Glomerular visceral epithelial cell (primary cell): ENCODE results near the gene EXOC3L4.

ENCODE experiments used
- DNase-seq: peaks from one replicate; pipeline ENCODE4 v3.0.0-alpha.2; 2016; ENCODE audit errors: extremely low spot score

EXOC3L4 gene

DNA sequence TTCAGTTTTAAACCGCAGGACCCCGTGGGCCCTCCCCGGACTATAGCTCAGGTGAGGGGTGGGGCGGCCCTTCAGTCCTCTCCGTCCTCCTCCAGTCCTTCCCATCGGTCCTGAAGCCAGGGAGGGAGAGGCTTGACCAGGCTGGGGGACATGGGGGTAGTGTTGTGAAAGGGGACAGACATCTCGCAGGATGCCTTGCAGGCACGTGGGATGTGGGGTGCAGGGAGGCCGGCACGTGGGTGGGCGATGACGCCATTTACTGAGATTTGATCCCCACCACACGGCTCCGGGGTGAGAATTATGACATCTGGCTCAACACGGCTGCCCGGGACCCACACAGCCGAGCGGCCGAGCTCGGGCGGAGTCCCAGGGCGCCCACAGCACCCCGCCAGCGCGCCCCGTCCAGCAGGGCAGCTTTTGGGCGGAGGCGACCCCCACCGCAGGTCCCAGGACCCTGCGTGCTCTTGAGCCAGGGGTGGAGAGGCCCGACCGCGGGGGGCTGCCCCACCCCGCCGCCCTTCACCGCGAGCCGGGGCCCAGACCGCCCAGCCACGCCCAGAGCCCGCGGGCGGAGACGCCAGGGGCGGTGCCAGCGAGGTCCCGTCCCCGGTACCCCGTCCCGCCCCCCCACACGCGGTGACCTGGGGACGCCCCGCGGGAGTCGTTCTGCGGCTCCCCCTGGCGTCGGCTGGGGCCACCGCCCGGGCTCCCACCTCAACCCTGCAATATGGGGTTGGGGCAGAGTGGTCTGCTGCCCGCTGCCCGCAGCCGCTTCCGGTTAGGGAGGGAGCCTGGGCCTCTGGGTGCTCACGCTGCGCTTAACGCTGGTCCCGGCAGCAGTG is 3.3 kb upstream of the EXOC3L4 start:
- DNase-seq = no peak

DNA sequence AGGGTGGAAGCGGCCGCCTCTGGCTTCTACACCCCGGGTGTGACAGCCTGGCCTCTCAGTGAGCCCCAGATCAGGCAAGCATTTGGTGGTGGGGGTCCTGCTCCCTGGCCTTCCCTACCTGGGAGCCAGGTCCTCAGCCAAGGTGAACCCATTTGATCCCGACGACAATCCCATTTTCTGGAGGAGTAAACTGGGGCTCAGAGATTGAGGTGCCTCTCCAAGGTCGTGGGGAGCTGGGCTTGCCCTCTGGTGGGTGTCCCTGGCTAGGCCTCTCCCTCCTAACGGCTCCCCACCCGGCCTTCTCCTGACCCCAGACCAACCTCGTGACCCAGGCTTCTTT is 2.7 kb upstream of the EXOC3L4 start:
- DNase-seq = no peak

GRCh38 chr14:103093856-103094405 is 594 bp upstream of the EXOC3L4 start:
- no peak for DNase-seq

DNA sequence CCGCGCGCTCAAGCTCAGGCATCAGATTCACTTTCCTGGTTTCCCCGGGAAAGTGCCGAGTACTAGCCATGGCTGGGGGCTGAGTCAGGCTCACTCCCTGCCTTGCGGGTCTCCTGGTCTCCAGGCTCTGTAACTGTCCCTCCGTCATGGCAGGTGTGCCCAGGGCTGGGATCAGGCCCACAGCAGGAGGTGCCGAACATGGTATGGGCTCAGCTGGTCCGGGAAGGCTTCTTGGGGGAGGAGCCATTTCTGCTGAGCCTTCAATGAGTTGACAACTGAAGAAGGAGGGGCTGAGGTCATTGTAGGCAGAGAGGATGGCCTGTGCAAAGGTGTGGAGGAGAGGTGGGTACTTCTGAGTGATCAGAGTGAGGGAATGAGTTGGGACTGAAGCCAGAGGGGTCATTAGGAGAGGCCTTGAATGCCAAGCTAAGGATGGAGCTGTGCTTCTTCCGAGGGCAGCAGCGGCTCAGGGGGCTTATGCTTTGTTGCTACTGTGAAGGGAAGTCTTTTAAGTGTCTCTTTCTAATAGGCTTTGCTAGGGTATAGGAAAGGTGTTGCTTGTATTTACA is 769 bp downstream of the EXOC3L4 start:
- no peak for DNase-seq

- no peak for DNase-seq
These were observed 1.9 kb downstream of the EXOC3L4 start for GRCh38 chr14:103096387-103096786.

DNA sequence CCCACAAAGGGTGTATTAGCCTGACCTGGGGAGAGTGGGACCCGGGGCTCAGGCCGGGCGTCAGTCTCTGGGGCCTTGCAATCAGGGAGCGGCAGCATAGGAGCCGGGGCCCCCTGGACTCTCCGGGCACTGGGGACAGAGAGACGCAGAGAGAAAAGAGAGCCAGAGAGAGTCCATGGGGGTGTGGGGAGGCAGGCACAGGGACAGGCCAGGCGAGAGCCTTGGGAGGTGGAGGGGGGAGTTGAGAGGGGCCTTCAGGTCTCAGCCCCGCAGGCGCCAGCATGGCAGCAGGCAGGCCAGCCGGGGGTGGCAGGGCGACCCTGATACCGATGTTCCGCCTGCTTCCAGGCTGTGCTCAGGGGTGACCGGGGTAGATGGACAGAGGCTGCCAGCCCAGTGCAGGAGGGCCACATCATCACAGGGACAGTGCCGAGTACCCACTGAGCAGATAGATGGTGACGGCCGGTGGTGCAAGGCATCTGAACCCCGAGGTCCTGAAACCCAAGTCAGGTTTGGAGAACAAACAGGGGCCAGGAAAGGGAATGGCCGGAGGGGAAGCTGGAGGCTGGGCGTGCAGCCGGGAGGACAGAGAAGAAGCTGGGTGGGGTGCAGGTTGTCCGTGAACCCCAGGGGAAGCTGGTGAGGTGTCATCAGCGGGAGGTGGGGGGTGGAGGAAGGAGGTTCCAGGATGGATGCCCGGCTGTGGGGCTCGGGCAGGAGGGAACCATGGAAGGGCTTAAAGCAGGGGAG is 2.9 kb downstream of the EXOC3L4 start:
- no peak for DNase-seq

DNA sequence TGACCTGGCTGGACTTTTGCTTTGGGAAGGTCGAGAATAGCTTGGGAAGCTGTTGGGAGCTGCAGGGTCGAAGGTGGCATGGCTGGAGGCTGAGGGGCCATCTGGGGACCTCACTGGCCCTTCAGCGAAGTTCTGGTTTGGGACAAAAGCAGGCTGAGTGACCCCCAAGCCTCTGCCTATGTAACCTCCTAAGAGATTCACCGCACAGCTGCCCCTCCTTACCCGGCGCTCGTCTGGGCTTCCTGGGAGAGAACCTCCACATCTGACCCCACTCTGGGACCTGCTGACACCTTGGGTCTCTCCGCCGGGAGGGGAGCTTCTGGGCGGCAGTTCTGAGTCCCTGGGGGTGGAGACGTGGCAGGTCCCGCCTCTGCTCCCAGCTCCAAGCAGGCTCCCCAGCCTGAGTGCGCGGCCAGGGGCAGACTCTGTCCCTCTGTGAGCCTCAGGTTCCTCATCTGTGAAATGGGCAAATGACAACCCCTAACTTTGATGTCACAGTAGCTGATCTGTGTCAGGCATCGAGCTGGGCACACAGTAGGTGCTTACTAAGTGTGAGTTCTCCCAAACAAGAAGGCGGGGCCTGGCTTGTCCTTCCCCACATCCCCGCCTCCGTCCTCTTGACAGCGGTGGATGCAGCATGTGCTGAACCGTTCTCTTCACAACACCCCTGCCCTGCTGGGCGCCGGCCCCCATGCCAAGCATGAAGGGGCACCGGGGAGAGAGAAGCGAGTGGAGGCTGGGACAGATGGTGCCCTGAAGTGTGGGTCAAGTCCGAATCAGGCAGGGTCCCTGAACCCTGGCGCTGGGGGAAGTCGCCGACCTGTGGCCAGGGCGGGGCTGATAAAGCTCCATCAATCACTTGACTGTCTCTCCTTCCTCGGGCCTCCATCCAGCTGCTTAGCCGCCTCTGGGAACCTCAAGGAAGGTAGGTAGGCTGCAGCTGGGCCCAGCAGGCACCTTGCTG is 3.8 kb downstream of the EXOC3L4 start:
- no peak for DNase-seq

DNA sequence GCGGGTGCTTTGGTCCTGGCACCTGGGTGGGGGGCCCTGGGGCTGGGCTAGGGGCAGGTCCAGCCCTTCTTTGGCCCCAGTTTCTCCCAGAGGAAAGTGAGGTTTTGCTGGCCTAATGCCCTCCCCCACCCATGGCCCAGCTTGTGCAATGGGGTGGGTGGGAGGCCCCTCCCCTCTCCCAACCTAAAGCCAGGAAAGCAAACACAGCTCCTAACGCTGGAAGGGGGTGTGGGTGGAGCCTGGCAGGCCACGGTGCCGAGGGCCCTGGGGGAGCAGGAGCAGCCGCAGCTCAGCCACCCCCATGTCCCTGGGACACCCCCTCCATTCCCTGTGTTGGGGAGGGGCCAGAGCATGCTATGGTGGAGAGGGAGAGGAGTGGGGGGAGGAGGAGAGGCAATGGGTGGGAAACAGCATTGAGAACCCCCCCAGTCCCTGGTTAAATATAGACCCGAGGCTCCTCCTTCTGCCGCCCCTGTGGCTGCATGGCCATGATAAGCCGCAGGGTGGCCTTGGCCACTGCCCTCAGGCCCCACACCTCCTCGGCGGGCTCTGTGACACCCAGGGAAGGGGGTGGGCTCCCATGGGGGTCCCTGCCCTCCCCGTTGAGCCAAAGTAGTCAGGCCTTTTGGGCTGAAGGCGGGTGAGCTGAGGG is 4.7 kb downstream of the EXOC3L4 start:
- DNase-seq = no peak

DNA sequence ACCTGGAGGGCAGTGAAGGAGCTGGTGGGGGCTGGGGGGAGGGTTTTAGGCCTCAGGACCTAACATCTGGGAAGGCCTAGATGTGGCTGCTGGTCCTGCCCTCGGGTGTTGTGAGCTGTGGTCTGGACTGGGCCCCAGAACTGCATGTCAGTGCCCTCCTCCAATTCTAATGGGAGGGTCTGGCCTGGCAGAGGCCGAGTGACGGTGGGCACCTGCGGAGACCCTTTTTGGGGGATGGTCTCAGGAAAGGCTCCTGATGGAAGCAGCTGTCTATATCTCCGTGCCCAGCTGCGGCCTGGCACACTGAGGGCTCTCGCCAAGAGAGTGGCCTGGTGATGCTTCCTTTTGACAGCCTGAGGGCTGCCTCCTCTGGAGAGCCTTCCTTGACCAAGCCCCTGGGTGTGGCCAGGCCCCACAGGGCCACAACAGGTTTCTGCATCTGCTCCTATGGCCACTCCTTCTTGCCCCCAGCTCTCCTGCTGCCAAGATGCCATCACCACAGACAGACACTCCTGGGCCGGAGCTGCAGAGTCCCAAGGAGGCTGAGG is 5.3 kb downstream of the EXOC3L4 start:
- DNase-seq = no peak

DNA sequence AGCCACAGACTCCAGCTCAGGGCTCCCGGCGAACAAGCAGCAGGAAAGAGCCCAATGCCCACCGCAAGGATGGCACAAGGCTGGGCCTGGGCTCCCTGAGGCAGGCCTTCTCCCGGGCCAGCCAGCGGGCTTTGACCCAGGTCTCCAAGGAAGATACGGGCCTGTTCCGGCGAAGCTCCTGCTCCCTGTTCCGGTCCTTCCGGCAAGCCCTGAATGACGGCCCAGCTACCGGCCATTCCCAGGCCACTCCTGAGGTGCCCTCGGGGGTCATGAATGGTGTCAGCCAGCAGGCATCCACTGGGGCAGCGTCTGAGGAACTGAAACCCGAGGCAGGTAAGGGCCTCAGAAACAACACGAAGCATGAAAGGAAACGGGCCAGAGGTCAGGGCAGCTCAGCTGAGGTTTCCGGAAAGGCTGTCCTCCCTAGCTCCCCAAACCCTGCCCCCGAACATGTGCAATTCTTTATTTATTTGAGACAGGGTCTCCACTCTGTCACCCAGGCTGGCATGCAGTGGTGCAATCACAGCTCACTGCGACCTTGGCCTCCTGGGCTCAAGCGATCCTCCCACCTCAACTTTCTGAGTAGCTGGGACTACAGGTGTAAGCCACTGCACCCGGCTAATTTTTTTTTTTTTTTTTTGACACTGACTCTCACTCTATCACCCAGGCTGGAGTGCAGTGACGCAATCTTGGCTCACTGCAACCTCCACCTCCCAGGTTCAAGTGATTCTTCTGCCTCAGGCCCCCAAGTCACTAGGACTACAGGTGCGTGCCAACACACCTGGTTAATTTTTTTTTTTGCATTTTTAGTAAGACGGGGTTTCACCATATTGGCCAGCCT is 6.0 kb downstream of the EXOC3L4 start:
- DNase-seq = no peak

DNA sequence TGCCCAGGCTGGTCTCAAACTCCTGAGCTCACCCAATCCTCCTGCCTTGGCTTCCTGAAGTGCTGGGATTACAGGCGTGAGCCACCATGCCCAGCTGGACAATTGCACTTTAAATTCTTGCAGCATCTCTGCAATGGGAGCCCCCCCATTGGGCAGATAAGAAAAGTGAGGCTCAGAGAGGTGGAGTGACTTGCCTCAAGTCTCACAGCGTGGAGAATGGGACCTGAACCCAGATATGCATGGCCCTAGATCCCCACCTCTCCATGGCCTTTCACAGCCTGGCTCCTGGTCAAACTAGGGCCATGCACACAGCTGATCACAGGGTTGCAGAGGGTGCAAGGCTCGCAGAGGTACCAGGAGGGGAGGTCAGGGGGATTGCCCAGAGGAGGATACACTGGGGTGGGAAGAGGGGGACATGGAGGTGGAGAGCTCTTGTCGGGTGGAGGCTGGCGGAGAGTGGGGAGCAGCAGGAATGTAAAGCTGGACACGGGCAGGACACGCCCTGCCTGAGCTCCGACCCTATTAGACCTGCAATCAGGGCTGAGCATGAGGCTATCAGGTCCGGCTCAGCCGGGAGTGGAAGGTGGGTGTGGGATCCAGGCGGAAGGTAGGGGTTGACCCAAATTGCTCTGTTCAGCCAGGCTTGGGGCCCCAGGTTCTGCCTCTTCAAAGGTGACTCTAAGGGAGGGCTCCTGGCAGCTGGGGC is 6.9 kb downstream of the EXOC3L4 start:
- DNase-seq = no peak

- DNase-seq = no peak
These were observed 7.6 kb downstream of the EXOC3L4 start for GRCh38 chr14:103101963-103102688.

DNA sequence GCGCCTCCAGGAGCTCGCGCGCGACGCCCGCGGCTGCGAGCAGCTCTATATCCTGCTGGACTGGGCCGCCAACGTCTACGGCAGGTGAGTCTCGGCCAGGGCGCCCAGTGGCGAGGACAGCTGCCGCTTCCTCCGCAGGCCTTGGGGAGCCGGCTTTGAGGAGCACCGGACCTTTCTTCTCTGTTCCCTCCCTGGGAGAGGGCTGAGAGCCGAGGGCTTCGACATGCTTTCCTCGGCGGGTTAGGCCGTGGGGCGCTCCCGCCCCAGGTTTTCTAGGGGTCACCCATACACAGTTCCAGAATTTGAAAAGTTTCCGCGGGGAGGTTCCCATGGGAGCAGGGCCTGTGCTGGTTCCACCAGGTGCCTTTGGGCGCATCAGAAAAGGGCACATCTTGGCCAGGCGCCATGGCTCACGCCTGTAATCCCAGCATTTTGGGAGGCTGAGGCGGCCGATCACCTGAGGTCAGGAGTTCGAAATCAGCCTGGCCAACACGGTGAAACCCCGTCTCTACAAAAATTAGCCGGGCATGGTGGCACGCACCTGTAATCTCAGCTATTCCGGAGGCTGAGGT is 8.2 kb downstream of the EXOC3L4 start:
- DNase-seq = no peak

DNA sequence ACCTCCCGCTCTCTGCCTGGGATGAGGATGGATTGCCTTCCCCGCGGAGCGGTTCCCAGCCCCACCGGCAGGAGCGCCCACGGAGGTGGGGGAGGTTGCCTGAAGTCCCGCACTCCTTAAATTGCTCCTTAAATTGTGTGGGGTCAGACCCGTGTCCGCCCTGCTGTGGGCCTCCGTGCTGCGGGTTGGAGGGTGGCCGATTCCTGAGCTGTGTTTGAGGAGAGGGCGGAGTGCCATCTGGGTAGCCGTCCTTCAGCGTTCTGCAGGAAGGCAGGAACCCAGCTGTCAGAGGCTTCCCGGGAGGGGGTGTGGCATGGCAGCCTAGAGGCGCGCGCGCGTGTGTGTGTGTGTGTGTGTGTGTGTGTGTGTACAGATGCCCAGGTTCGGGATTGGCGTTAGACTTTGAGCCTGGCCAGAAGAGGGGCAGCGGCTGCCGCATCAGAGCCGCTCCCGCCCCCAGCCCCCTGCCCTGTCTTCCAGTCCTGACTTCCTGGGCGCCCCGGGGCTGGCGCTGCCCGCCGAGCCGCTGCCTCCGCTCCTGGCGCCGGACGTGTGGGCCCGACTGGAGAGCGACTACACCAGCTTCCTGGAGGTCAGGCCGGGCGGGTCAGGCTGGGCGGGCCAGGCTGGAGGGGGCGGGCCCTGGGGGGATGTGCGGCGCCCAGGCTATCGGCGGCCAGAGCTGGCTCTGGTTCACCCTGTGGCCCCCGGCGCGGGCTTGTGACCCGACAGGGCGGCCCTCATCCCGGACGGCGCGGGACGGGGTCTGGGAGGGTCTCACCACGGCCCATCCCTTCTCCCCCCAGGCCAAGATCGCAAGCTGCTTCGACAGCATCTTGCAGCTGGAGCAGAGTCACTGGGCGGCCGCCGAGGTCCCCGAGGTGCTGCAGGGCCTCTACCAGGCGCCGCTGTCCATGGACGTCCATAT is 9.2 kb downstream of the EXOC3L4 start:
- peak; percentile 81 for DNase-seq

DNA sequence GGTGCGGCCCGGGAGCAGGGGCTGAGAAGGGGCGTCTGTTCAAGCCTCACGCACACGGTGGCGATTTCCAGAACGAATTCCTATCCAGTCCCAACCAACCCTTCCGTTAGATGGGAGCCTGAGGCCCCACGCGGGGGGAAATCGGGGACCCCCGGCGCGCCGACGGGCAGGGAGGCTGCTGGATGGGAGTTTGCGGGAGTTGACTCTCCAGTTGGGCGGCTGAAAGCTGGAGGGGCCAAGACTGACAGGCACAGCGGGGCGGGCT is 9.8 kb downstream of the EXOC3L4 start:
- DNase-seq = no peak

GRCh38 chr14:103104654-103105452 is 10.3 kb downstream of the EXOC3L4 start:
- peak; percentile 65 for DNase-seq
